Hepatocyte (in vitro differentiated cells): ENCODE results near the gene FAR2.

Experiments
- CTCF ChIP-seq: fragments of 200-600 bp; sonication (generic); IDR thresholded peaks from 2 replicates; pipeline ENCODE4 v1.5.1; 2016; ENCODE audit warnings: antibody characterized with exemption, mild to moderate bottlenecking; ENCODE audit not compliant: poor library complexity
- EZH2 ChIP-seq: fragments of 200-600 bp; sonication (generic); IDR thresholded peaks from 2 replicates; pipeline ENCODE4 v1.6.1; 2016; ENCODE audit warnings: antibody characterized with exemption, mild to moderate bottlenecking, borderline replicate concordance

- TF ChIP-seq CTCF (peak; percentile 14), EZH2 (no peak)
Measured at GRCh38 chr12:29148911-29149690, at the start of gene FAR2.
